Measurements from ENCODE around the gene ZNF335. TPM values are rescaled to one million over a fixed set of nuclear protein-coding genes. Genes with fewer than 3 reads are reported as not detected.

The ZNF335 gene
- total and polyA plus RNA-seq, 2 of the 13 experiments (the other 11 are each of a cell fraction or from before 2014, with no cell fraction given): 9.7 to 13.7 TPM

- TF ChIP-seq NONO (IDR thresholded peaks at IDR 0.05) (no peak), NONO (CRISPR knock-in tag; conservative IDR thresholded peaks at IDR 0.05) (peak; percentile 82), ZNF253 (CRISPR knock-in tag; IDR thresholded peaks at IDR 0.05; ENCODE audit: borderline replicate concordance) (no peak; the same call in 1 of the 2 replicates), PHF8 (CRISPR knock-in tag; IDR thresholded peaks at IDR 0.05) (peak; percentile 57), ZFP37 (CRISPR knock-in tag; IDR thresholded peaks at IDR 0.05; ENCODE audit: borderline replicate concordance) (0 out of 2 replicates have a peak, but pooled peaks have one; percentile 20), ZNF160 (CRISPR knock-in tag; IDR thresholded peaks at IDR 0.05) (peak; percentile 65; the same call in 1 of the 2 replicates), ZNF33B (CRISPR knock-in tag; IDR thresholded peaks at IDR 0.05) (peak; percentile 65; the same call in 1 of the 2 replicates), TCF7 (IDR thresholded peaks at IDR 0.05; ENCODE audit: low read depth) (no peak), AHR (CRISPR knock-in tag; IDR thresholded peaks at IDR 0.05) (peak; percentile 66; the same call in 1 of the 2 replicates), SNAI1 (CRISPR knock-in tag; IDR thresholded peaks at IDR 0.05; ENCODE audit: borderline replicate concordance) (no peak), PAWR (CRISPR knock-in tag; IDR thresholded peaks at IDR 0.05; ENCODE audit: borderline replicate concordance) (no peak), ZNF17 (CRISPR knock-in tag; IDR thresholded peaks at IDR 0.05) (no peak), HOXA5 (CRISPR knock-in tag; IDR thresholded peaks at IDR 0.05) (peak; percentile 69; the same call in 1 of the 2 replicates), RBFOX2 (IDR thresholded peaks at IDR 0.05; ENCODE audit: low read depth, low read length) (0 out of 2 replicates have a peak, but pooled peaks have one; percentile 26), ZMYM3 (CRISPR knock-in tag; IDR thresholded peaks at IDR 0.05) (no peak; the same call in 1 of the 2 replicates), ELF1 (CRISPR knock-in tag; IDR thresholded peaks at IDR 0.05) (no peak), FOXC1 (CRISPR knock-in tag; IDR thresholded peaks at IDR 0.05; ENCODE audit: borderline replicate concordance) (peak; percentile 66; the same call in 1 of the 2 replicates), ZNF230 (CRISPR knock-in tag; IDR thresholded peaks at IDR 0.05) (no peak; the same call in 1 of the 2 replicates), PLSCR1 (CRISPR knock-in tag; IDR thresholded peaks at IDR 0.05; ENCODE audit: borderline replicate concordance) (no peak), MAFK (conservative IDR thresholded peaks at IDR 0.05 in 1 of 2, IDR thresholded peaks at IDR 0.05 in 1 of 2; ENCODE audit: low read length in 2 of 2) (no peak), ZFY (CRISPR knock-in tag; IDR thresholded peaks at IDR 0.05) (peak; percentile 53), GTF2F1 (IDR thresholded peaks at IDR 0.05; ENCODE audit: low read length) (no peak), HOXA7 (CRISPR knock-in tag; IDR thresholded peaks at IDR 0.05) (peak; percentile 86; the same call in 1 of the 2 replicates), SMYD3 (CRISPR knock-in tag; IDR thresholded peaks at IDR 0.05) (no peak), ZNF7 (CRISPR knock-in tag; IDR thresholded peaks at IDR 0.05) (peak; percentile 28; the same call in 1 of the 2 replicates), ZNF460 (CRISPR knock-in tag; IDR thresholded peaks at IDR 0.05; ENCODE audit: borderline replicate concordance) (no peak), ZNF574 (CRISPR knock-in tag; IDR thresholded peaks at IDR 0.05) (peak; percentile 57; the same call in 1 of the 2 replicates)
Measured at GRCh38 chr20:46013829-46014516, 42.0 kb upstream of the ZNF335 start (continued).

All from HepG2 (cell line).